Measurements from ENCODE around the gene BPIFB6.

GRCh38 chr20:33027769-33028751, 3.4 kb upstream of the BPIFB6 start:
- TF ChIP-seq GATA3 (IDR thresholded peaks at IDR 0.05; ENCODE audit: low read depth, low read length) = no peak
- TF ChIP-seq GATA2 (IDR thresholded peaks at IDR 0.05; ENCODE audit: low read depth, low read length) = no peak

All from SH-SY5Y (cell line).